ENCODE measurements around the gene MRTFB.

DNA sequence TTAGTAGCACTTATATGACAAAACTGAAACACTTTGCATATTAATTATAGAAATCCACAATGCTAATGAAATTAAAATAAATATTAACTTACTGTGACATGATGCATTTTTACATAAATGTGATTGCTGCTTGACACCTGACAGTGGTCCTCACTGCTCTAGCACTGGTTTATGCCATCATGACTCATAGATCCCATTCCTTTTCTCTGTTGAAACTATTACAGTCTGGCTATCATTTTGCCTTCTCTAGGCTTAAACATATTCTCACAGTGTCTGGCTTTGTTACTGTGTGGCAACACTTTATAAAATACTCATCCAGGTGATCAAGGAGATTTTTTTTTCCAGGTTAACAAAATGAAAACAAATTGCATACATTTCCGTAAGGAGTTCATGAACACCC lies 108.0 kb downstream of the MRTFB start:
- TF ChIP-seq, protein P1, sequence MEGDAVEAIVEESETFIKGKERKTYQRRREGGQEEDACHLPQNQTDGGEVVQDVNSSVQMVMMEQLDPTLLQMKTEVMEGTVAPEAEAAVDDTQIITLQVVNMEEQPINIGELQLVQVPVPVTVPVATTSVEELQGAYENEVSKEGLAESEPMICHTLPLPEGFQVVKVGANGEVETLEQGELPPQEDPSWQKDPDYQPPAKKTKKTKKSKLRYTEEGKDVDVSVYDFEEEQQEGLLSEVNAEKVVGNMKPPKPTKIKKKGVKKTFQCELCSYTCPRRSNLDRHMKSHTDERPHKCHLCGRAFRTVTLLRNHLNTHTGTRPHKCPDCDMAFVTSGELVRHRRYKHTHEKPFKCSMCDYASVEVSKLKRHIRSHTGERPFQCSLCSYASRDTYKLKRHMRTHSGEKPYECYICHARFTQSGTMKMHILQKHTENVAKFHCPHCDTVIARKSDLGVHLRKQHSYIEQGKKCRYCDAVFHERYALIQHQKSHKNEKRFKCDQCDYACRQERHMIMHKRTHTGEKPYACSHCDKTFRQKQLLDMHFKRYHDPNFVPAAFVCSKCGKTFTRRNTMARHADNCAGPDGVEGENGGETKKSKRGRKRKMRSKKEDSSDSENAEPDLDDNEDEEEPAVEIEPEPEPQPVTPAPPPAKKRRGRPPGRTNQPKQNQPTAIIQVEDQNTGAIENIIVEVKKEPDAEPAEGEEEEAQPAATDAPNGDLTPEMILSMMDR (IDR thresholded peaks at IDR 0.05) = no peak
- no peak for TF ChIP-seq POLR2A (IDR thresholded peaks at IDR 0.05)
